Sigmoid colon (tissue), 7 donors: ENCODE data around the gene UROC1. TPM values are rescaled to one million over a fixed set of nuclear protein-coding genes. Genes with fewer than 3 reads are reported as not detected.

ENCODE experiments used
- DNase-seq: peaks from one replicate; pipeline ENCODE4 v3.0.0-alpha.2; 2019
- H3K27ac ChIP-seq, 4 donors: fragments of 200-600 bp; sonication (generic); one replicate each; pipeline ENCODE4 v1.5.1; 2016 to 2019; ENCODE audit warnings: mild to moderate bottlenecking in 1 of 4
- H3K27me3 ChIP-seq, 3 donors: fragments of 200-600 bp; sonication (generic); one replicate each; pipeline ENCODE4 v1.5.1; 2019; ENCODE audit warnings: mild to moderate bottlenecking in 1 of 3
- H3K36me3 ChIP-seq, 4 donors: fragments of 200-600 bp; sonication (generic); one replicate each; pipeline ENCODE4 v1.5.1; 2016 to 2019
- H3K4me1 ChIP-seq, 4 donors: fragments of 200-600 bp; sonication (generic); one replicate each; pipeline ENCODE4 v1.5.1; 2017 to 2019
- H3K4me3 ChIP-seq, 4 donors: fragments of 200-600 bp; sonication (generic); one replicate each; pipeline ENCODE4 v1.5.1; 2017 to 2019; ENCODE audit warnings: mild to moderate bottlenecking in 2 of 4, moderate library complexity in 1 of 4
- H3K9me3 ChIP-seq, 4 donors: fragments of 200-600 bp in 3 of 4; sonication (generic) in 3 of 4; one replicate each; pipeline versions ENCODE4 v1.5.1 to v1.6.1; 2013 to 2019
- EP300 ChIP-seq, 4 donors: sonication (generic); formaldehyde crosslinking; IDR thresholded peaks; one replicate each; pipeline ENCODE4 v1.6.1; 2017; ENCODE audit warnings: antibody characterized with exemption in 4 of 4
- POLR2A ChIP-seq, 2 donors: fragments of 450-650 bp; IDR thresholded peaks; one replicate each; pipeline ENCODE4 v1.6.1; 2016; ENCODE audit warnings: antibody characterized with exemption in 2 of 2, mild to moderate bottlenecking in 2 of 2, moderate library complexity in 2 of 2
- POLR2AphosphoS5 ChIP-seq, 4 donors: sonication (generic); formaldehyde crosslinking; IDR thresholded peaks; one replicate each; pipeline ENCODE4 v1.6.1; 2017; ENCODE audit warnings: antibody characterized with exemption in 4 of 4
- WGBS, 2 donors: extraction: QIAGEN DNeasy Blood & Tissue Kit; methylation state at CpG; one replicate each; pipeline ENCODE4 v1.1.7; 2013; 5-methylcytosine and 5-hydroxymethylcytosine counted together
- intact Hi-C: fragments of 100-400 bp; cut with DNase I; formaldehyde crosslinking; loops from one replicate; pipeline ENCODE4 v1.15.1; 2023
- polyA plus RNA-seq, 3 donors: library from polyadenylated mRNA; stranded (reverse); fragments of 200-250 nt; gene quantifications; one replicate each; pipeline ENCODE4 v1.2.3, GENCODE V29; 2013
- total RNA-seq, 4 donors: library from RNA; depleted of rRNA; stranded (reverse); fragments of >200 nt; gene quantifications; one replicate each; pipeline ENCODE4 v1.1.0, GENCODE V29; 2016
- TF ChIP-seq, protein P1 (sequence below), 4 experiments: fragments of 450-650 bp in 3 of 4; fragments of 200-600 bp in 1 of 4; IDR thresholded peaks; one replicate each; pipeline ENCODE4 v1.5.1; 2016 to 2019; ENCODE audit warnings: antibody characterized with exemption in 4 of 4, mild to moderate bottlenecking in 3 of 4, moderate library complexity in 2 of 4
- donor health status: healthy with polysubstance abuse.
- donor health status: Bipolar disorder and iron deficiency.
- donor health status: healthy.

The UROC1 gene
- total and polyA plus RNA-seq, 7 donors: 0.03 TPM; not detected in 6

DNA sequence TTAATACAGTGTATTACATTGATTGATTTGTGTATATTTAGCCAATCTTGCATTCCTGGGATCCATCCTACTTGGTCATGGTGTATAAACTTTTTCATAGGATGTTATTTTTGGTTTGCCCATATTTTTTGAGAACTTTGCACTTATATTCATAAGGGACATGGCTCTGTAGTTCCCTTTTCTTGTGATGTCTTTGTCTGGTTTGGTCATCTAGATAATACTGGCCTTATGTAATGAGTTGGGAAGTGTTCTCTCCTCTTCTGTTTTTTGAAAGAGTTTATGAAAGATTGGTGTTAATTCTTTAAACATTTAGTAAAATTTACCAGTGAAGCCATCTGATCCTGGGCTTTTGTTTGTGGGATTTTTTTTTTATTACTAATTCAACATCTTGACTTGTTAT lies 15.9 kb upstream of the UROC1 start:
- no peak overlapping the region for H3K4me3 ChIP-seq
- DNase-seq: no peak
- H3K27ac ChIP-seq: no peak overlapping the region
- intact Hi-C loops: no loop called here
- no peaks in the 10 kb centered on the region for H3K9me3 ChIP-seq
- no peaks in the 10 kb centered on the region for H3K36me3 ChIP-seq
- peaks cover 0 to 23% (median 0%) of the 10 kb centered on the region in 3 donors for H3K27me3 ChIP-seq
- no peaks in the 10 kb centered on the region for H3K4me1 ChIP-seq
- TF ChIP-seq, protein P1, sequence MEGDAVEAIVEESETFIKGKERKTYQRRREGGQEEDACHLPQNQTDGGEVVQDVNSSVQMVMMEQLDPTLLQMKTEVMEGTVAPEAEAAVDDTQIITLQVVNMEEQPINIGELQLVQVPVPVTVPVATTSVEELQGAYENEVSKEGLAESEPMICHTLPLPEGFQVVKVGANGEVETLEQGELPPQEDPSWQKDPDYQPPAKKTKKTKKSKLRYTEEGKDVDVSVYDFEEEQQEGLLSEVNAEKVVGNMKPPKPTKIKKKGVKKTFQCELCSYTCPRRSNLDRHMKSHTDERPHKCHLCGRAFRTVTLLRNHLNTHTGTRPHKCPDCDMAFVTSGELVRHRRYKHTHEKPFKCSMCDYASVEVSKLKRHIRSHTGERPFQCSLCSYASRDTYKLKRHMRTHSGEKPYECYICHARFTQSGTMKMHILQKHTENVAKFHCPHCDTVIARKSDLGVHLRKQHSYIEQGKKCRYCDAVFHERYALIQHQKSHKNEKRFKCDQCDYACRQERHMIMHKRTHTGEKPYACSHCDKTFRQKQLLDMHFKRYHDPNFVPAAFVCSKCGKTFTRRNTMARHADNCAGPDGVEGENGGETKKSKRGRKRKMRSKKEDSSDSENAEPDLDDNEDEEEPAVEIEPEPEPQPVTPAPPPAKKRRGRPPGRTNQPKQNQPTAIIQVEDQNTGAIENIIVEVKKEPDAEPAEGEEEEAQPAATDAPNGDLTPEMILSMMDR (IDR thresholded peaks at IDR 0.05): no peak
- TF ChIP-seq EP300 (IDR thresholded peaks at IDR 0.05): no peak
- TF ChIP-seq POLR2AphosphoS5 (IDR thresholded peaks at IDR 0.05): no peak
- no peak for TF ChIP-seq POLR2A (IDR thresholded peaks at IDR 0.05)

DNA sequence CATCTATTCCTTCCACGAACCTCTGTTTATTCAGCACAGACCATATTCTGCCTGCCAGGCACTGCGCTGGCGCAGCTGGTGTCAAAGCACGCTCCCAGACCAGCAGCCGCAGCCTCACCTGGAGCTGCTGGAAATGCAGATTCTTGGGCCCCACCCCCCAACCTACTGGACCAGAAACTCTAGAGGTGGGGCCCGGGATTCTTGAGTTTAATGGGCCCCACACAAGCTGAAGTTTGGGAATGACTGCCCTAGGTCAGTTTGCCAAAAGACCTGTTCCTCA lies 13.4 kb upstream of the UROC1 start:
- TF ChIP-seq POLR2AphosphoS5 (IDR thresholded peaks at IDR 0.05) (no peak), POLR2A (IDR thresholded peaks at IDR 0.05) (no peak), EP300 (IDR thresholded peaks at IDR 0.05) (no peak)
- TF ChIP-seq, protein P1 (IDR thresholded peaks at IDR 0.05): no peak
- intact Hi-C loops: no loop called here

DNA sequence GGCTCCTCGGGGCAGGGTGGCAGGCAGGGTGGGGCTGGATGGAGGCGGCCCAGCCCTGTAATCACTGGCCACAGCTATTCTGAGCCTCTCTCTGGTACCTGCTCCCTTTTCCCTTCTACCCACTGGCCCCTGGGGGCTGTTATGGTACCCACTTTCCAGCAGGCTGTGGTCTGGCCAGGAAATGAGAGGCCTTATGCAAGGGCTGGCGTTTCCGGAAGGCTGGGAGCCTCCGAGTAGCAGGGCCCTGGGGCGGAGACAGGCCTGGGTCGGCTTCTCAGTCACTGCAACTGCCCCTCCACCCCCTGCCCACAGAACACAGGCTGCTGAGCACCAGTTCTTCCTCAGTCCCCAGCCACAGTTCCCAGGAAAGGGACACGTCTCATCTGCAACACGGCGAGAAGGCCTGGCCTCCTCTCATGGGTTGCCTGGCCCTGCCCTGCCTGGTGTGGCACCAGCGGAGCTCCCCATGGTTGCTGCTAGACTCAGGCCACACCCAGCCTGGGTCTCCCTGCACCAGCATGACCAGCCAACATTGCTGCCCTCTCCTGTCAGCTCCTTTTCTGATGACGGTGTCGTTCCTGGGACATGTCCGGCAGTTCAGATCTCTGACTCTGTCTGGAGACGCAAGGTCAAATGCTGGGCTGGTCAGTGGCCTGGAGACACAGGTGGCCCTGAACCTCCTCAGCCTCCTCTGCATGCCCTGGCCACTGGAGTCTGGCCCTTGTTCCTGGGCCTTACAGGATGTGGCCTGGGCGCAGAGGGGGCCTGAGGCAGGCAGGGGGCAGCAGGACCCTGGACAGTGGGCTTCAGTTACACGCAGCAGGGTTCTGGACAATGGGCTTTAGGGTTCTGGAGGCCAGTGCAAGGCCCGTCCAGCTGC lies 12.8 kb upstream of the UROC1 start:
- peaks cover 0 to 7% (median 0%) of the 10 kb centered on the region in 3 donors for H3K27me3 ChIP-seq
- no peaks in the 10 kb centered on the region for H3K9me3 ChIP-seq
- intact Hi-C loops: no loop called here
- no peak overlapping the region for H3K4me3 ChIP-seq
- TF ChIP-seq EP300 (IDR thresholded peaks at IDR 0.05) (no peak), POLR2A (IDR thresholded peaks at IDR 0.05) (no peak), POLR2AphosphoS5 (IDR thresholded peaks at IDR 0.05) (no peak)
- TF ChIP-seq, protein P1 (IDR thresholded peaks at IDR 0.05): no peak
- 63 to 81% methylated on average over 18 of the region's 18 CpGs for WGBS, 2 donors
- H3K4me1 ChIP-seq: no peaks in the 10 kb centered on the region
- peak; percentile 68 for DNase-seq
- H3K36me3 ChIP-seq: no peaks in the 10 kb centered on the region
- peak overlapping the region in 1 of 4 donors; percentile 46 for H3K27ac ChIP-seq

More for the DNA sequence above, 13.4 kb upstream of the UROC1 start:
- WGBS, 2 donors: 84 to 92% methylated on average over 6 of the region's 6 CpGs
- no peak overlapping the region for H3K4me3 ChIP-seq
- no peaks in the 10 kb centered on the region for H3K36me3 ChIP-seq
- H3K27me3 ChIP-seq: peaks cover 0 to 8% (median 0%) of the 10 kb centered on the region in 3 donors
- no peak overlapping the region for H3K27ac ChIP-seq
- H3K4me1 ChIP-seq: no peaks in the 10 kb centered on the region
- peak; percentile 36 for DNase-seq
- H3K9me3 ChIP-seq: no peaks in the 10 kb centered on the region

DNA sequence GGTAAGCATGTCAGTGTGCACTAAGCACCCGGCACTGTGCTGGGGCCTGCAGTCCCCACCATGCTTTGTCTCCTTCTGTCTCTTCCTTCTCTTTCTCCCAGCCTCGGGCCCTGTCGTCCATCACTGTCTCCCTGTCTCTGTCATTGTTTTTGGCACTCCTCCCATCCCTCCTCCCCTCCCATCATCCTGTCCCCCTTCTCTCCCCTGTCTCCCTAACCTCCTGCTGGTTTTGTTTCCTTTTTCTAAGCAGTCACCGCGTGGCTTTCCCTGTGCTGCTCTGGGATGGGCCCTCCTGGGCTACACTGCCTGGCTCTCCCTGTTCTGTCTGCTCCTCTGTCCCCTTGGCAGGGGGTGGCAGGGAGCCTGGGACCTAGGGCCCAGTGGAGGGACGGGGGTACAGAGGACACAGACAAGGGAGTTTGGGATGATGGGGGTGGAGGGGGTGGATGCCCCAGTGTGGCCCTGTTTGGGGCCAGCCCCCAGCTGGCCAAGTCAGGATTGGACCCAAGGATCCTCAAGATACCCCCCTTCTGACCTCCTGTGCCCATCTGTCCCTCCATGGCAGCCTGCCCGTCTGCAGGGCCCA lies 12.1 kb upstream of the UROC1 start:
- intact Hi-C loops: loop anchor here (10.0 kb wide), 2 partner anchors 125 to 1015 kb away; partner anchors contain the start of gene TXNRD3
- peak; percentile 58 for DNase-seq
- TF ChIP-seq, protein P1 (IDR thresholded peaks at IDR 0.05): no peak
- TF ChIP-seq POLR2AphosphoS5 (IDR thresholded peaks at IDR 0.05) (no peak), POLR2A (IDR thresholded peaks at IDR 0.05) (no peak), EP300 (IDR thresholded peaks at IDR 0.05) (no peak)
- Histone ChIP-seq H3K27me3 (peaks cover 0 to 14% (median 3%) of the 10 kb centered on the region in 3 donors), H3K27ac (peak overlapping the region in 1 of 4 donors; percentile 46), H3K4me3 (no peak overlapping the region), H3K36me3 (no peaks in the 10 kb centered on the region), H3K9me3 (no peaks in the 10 kb centered on the region), H3K4me1 (peaks cover 0 to 3% (median 2%) of the 10 kb centered on the region in 4 donors)
- WGBS, 2 donors: 58 to 78% methylated on average over 7 of the region's 7 CpGs
